Stimulated activated CD4-positive, alpha-beta T cell treated with anti-CD3 and anti-CD28 coated beads, Interleukin-4, amount 100 ng/mL, for 24 hours (primary cell): ENCODE measurements around the gene NLRP7.
"Not testable (repeated sequence)": the region's sequence is repeated elsewhere in the genome, so short reads cannot be mapped to it uniquely, and the experiment has no call there.

Experiments
- DNase-seq: peaks from one replicate; pipeline ENCODE4 v3.0.0-alpha.2; 2020

The NLRP7 gene

GRCh38 chr19:54947381-54947780 lies at the start of gene NLRP7:
TSS of gene NLRP7 (minus strand) at chr19:54947530.
- no peak for DNase-seq

GRCh38 chr19:54995561-54995960 lies 48.2 kb upstream of the NLRP7 start:
- DNase-seq, result no peak

GRCh38 chr19:54989531-54989930 lies 42.2 kb upstream of the NLRP7 start:
- not testable (repeated sequence) for DNase-seq

GRCh38 chr19:54982562-54982961 lies 35.2 kb upstream of the NLRP7 start:
- not testable (repeated sequence) for DNase-seq

- not testable (repeated sequence) for DNase-seq
These were observed 26.1 kb upstream of the NLRP7 start for GRCh38 chr19:54973229-54974090.

GRCh38 chr19:54971446-54971845 lies 24.1 kb upstream of the NLRP7 start:
- not testable (repeated sequence) for DNase-seq

- DNase-seq, result no peak
These were observed 22.3 kb upstream of the NLRP7 start for GRCh38 chr19:54969647-54970046.

GRCh38 chr19:54967611-54968010 lies 20.3 kb upstream of the NLRP7 start:
- no peak for DNase-seq

GRCh38 chr19:54965055-54965454 lies 17.7 kb upstream of the NLRP7 start:
- not testable (repeated sequence) for DNase-seq

- DNase-seq, result no peak
These were observed 12.5 kb upstream of the NLRP7 start for GRCh38 chr19:54959840-54960239.

- DNase-seq, result no peak
These were observed 8.0 kb upstream of the NLRP7 start for GRCh38 chr19:54955376-54955775.

- DNase-seq, result not testable (repeated sequence)
These were observed 6.0 kb upstream of the NLRP7 start for GRCh38 chr19:54953345-54953713.

- DNase-seq, result no peak
These were observed 5.4 kb upstream of the NLRP7 start for GRCh38 chr19:54952591-54953344.

- not testable (repeated sequence) for DNase-seq
These were observed 3.2 kb upstream of the NLRP7 start for GRCh38 chr19:54950580-54950979.

GRCh38 chr19:54949412-54949811 lies 2.1 kb upstream of the NLRP7 start:
- DNase-seq, result no peak

GRCh38 chr19:54943772-54944361 lies 3.5 kb downstream of the NLRP7 start:
- DNase-seq, result not testable (repeated sequence)

GRCh38 chr19:54939538-54939937 lies 7.8 kb downstream of the NLRP7 start:
- not testable (repeated sequence) for DNase-seq

GRCh38 chr19:54938906-54939305 lies 8.4 kb downstream of the NLRP7 start:
- DNase-seq, result no peak

- no peak for DNase-seq
These were observed 9.4 kb downstream of the NLRP7 start for GRCh38 chr19:54937926-54938325.

GRCh38 chr19:54928299-54928698 lies 19.0 kb downstream of the NLRP7 start:
- no peak for DNase-seq

GRCh38 chr19:54923276-54923675 lies 24.1 kb downstream of the NLRP7 start:
- DNase-seq, result no peak

GRCh38 chr19:54921082-54921481 lies 26.2 kb downstream of the NLRP7 start:
- DNase-seq, result no peak
